C1 segment of cervical spinal cord (tissue), 14 donors: ENCODE results near the gene OTOS.

Experiments used
- DNase-seq, 14 donors: peaks; one replicate each; lab custom pipeline; 2025; lab: John Stamatoyannopoulos, UW

Gene OTOS

GRCh38 chr2:240121675-240122074 is 18.8 kb downstream of the OTOS start:
- DNase-seq: no peak

DNA sequence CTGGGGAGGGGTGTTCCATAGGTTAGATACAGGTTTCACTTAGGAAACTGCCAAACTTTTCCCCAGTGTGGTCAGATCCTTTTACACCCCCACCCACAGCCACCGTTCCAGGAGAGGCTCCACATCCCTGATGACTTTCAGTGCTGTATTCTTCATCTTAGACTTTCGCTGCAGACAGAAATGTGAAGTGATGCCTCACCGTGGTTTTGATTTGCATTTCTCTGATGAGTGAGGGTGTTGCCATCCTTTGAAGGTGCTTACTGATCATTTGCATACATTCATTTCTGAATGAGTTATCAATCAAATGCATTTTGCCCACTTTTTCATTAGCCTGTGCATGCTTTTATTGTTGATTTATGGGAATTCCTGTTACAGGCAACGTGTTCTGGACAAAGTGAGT is 19.3 kb downstream of the OTOS start:
- no peak for DNase-seq

- DNase-seq: no peak
These were observed 26.2 kb downstream of the OTOS start for GRCh38 chr2:240114233-240114632.

DNA sequence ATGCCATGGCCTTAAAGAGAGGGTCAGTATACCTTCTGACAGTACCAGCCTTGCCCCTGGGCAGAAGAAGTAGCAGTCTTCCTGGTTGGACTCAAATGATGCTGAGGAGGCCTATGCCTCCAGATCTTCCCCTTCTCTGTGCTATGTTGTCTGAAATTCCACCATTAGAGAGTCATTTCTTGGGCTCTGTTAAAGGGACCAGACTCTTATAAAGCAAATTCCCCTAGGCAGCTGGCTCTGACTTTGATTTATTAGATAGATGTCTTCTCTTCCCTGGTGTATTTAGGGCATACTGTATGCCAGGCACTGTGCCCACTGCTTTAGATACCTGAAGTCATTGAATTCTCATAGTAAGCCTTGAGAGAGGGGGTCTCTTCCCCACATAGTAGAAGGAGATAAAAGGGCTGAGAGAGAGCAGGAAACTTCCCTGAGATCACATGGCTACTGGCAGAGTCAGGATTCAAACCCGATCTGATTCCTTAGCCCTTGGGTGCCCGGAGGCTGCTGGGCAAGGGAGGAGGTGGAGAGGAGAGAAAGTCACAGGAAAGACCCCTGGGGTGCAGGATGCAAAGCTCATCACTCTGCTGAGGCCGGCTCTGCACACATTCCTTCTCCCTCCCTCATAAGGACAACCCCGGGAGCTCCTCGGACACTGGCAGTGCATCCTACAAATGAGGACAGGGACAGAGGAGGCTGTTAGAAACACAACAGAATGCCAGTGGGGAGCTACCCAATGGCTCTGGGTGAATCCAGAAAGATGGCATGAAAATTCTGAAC is 27.4 kb downstream of the OTOS start:
- DNase-seq: no peak

DNA sequence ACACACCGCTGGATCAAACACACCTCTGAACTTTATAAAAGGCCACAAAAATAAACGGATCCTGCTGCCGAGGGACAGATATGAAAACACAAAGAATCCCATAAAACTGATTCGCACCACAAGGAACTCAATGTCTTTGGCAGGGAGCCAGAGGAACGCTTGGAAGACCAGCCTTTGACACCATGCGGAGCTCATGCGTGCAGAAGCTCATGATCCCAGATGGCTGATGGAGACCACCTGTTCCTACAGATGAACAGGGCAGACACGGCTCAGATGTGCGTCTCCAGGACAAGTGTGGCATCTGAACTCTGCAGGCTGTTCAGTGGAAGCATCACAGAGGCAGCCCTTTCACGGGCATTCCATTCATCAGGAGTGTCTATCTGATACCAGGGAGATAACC is 29.2 kb downstream of the OTOS start:
- no peak for DNase-seq

DNA sequence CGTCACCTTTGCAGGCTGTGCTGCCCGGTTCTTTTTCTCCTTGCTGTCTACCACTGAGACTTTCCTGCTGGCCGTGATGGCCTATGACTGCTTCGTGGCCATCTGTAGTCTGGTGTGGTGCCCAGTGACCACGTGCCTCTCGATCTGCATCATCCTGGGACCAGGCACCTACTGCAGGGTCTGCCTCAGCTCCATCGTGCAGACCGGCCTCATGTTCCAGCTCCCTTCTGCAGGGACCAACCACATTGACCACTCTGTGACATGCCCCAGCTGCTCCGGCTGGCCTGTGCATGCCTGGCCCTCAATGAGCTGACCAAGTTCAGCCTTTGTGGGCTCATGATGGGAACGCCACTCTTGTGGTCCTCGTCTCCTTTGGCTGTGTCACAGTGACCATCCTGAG is 31.1 kb downstream of the OTOS start:
- DNase-seq: no peak

GRCh38 chr2:240107477-240107796 is 33.0 kb downstream of the OTOS start:
- no peak for DNase-seq

GRCh38 chr2:240106765-240107476 is 33.5 kb downstream of the OTOS start:
- DNase-seq: no peak

GRCh38 chr2:240105982-240106381 is 34.5 kb downstream of the OTOS start:
- DNase-seq: no peak

- DNase-seq: no peak
These were observed 37.3 kb downstream of the OTOS start for GRCh38 chr2:240103136-240103535.

DNA sequence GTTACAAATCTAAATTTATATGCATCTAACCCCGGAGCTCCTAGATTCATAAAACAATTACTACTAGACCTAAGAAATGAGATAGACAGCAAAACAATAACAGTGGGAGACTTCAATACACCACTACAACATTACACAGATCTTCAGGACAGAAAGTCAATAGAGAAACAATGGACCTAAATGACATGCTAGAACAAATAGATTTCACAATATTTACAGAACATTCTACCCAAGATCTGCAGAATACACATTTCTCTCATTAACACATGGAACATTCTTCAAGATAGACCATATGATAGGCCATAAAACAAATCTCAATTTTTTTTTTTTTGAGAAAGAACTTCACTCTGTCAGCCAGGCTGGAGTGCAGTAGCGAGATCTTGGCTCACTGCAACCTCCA is 42.1 kb downstream of the OTOS start:
- no peak for DNase-seq

DNA sequence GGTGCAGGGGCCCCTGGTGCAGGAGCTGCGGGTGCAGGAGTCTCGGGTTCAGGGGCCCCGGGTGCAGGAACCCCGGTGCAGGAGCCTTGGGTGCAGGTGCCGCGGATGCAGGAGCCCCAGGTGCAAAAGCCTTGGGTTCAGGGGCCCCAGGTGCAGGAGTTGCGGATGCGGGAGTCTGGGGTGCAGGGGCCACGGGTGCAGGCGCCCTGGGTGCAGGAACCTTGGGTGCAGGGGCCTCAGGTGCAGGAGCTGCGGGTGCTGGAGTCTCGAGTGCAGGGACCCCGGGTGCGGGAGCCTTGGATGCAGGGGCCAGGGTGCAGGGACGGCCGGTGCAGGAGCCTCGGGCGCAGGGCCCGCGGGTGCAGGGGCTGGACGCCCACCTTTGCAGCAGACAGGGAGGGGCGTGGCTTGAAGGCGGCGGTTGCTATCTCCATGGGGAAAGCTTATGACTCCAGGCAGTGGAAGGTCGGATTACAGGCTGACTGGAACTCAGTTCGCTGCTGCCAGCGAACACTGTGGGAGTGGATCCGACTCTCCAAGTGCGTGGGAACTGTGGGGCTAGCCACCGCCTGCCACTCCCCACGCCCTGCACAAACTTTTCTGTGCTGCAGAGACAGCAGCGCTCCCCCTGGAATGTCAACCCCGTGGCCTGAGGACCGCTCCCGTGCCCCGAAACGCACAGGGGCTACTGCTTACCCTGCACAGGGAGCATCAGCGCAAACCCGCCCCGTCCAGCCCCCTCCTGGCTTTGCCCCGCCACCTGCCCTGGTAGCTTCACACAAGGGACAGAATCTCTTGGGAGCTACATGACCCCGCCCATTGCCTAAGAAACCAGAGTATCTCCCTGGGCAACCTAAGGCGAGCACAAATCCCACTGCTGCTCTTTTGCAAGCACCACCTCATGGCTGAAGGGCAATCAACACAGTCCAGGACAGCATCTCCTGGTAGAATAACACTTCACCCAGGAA is 44.6 kb downstream of the OTOS start:
- no peak for DNase-seq

DNA sequence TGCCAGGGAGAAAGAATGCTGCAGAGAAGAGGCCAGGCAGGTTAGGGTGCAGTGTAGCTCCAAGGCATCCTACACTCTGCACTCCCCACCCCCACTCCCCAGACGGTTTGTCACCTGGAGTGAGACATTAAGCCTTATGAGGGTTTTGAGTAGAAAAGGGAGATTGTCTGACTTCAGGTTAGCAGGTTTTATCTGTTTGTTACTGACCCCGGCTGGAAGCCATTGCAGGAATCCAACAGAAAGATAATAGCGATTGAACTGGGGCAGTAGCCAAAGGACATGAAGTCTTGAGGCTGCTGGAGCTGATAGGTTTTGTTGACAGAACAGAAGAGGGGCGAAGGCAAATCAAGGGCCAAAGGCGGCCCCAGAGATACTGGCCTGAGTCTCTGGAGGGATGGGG is 51.2 kb downstream of the OTOS start:
- no peak for DNase-seq
